Forelimb muscle (tissue), 1 donor: ENCODE results near the gene RFNG. TPM values are rescaled to one million over a fixed set of nuclear protein-coding genes. Genes with fewer than 3 reads are reported as not detected.
A peak's percentile ranks its signal among the peaks of the same experiment; 100 is the strongest.

Experiments used
- DNase-seq: peaks from one replicate; pipeline ENCODE4 v3.0.0-alpha.2; 2013; ENCODE audit warnings: low read depth
- polyA plus RNA-seq: library from polyadenylated mRNA; unstranded; fragments of 120-200 nt; gene quantifications from one replicate; pipeline ENCODE4 v1.2.1, GENCODE V29; 2013; ENCODE audit not compliant: insufficient read length

RFNG gene
- polyA plus RNA-seq, 1 donor, result 31.0 TPM

- no peak for DNase-seq
These were observed 23.4 kb downstream of the RFNG start for GRCh38 chr17:82028246-82028645.

DNA sequence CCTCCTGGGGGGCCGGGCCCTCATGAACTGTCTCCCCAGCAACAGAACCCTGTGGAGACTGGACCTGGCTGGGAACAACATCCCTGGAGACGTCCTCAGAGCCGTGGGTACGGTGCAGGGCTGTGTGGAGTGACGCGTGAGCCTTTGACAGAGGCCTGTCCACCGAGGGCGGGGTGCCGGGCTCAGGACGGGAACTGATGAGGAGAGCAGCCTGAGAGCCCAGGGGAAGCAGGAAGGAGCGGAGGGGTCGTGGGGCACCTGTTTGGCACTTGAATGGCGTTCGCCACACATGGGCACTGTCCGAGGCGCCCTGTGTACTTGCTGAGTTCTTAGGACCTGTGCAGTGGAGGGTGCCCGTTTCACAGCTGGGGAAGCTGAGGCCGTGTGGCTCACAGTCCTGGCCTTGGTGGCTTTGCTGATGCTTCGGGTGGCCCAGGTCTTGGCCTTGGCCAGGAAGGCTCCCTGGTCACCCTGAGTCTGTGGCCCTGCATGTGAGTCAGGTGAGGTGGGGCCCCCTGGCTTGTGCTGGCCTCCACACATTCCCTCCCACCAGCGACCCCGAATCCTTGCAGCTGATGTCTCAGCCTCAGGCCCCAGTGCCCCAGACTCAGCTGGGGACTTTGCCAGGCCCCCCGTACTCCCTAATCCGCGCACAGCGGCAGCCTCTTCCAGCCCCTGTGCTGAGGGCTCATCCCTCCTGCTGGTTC, 26.1 kb downstream of the RFNG start:
- no peak for DNase-seq

DNA sequence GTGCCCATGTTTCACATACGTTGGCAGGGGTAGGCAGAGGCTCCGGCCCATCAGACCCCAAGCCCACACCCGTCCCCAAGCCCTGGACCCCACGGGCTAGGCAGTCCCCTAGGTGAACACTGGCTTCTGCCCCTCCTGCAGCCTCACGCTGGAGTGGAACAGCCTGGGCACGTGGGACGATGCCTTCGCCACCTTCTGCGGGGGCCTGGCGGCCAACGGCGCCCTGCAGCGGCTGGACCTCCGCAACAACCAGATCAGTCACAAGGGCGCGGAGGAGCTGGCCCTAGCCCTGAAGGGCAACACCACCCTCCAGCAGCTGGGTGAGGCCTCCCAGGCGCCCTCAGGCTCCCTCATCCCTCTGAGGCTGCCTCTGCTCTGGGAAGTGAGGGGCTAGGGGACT, 26.8 kb downstream of the RFNG start:
- DNase-seq, result no peak

GRCh38 chr17:82023447-82024241, 28.0 kb downstream of the RFNG start:
- DNase-seq, result no peak

DNA sequence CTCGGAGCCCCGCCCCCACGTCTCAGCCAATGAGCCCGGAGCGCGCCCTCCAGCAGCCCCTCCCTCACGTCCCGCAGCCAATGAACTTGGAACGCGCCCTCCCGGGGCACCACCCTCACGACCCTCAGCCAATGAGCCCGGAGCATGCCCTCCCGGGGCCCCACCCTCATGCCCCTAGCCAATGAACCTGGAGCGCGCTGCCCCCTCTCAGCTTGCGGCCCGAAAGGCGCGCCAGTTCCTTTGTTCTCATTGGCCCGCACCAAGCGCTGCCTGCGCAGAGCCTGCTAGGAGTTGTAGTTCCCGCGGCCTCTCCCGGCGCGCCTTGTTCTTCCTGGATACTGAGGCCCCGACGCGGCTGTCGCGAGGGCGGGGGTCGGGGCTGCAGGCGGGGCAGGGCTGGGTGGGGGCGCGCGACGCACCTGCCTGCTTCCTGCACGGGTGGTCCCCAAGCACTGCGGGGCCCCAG, 28.6 kb downstream of the RFNG start, which contains the start of gene LRRC45:
TSS of gene LRRC45 (plus strand) at position 325 of the 466 bp plus-strand sequence. CDS start 339 bp downstream, outside the sequence.
- DNase-seq, result peak; percentile 95

DNA sequence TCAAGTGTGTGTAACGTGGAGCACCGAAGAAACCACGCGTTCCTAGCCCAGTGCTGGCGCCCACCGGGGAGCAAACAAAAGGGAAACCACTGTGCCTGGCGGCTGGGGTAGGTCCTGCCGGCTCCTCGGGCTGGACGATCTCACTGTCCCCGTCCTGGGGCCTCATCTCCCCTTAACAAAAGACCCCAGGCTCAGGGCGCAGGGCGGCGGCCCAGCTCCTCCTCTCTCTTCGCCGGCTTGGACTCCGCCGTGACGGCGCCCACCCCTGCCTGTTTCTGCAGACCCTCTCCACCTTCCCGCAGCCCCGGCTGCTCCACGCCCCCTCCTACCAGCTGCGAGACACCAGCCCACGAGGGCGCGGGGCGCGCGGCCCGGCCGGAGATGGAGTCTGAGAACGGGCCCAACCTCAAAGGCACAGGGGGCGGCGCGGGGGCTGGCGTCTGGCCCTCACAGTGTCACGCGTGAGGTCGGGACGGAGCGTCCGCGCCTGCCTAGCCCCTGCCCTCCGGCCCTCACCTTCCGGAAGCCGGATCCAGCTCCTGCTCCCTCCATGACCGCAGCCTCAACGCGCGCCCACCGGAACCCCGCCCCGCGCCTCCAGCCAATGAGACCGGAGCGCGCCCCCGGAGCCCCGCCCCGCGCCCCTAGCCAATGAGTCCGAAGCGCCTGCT, 29.2 kb downstream of the RFNG start, which contains the start of gene CENPX:
TSS of gene CENPX (minus strand) at position 569 of the 671 bp plus-strand sequence. CDS start at position 552, 17 bp downstream.
- no peak for DNase-seq

DNA sequence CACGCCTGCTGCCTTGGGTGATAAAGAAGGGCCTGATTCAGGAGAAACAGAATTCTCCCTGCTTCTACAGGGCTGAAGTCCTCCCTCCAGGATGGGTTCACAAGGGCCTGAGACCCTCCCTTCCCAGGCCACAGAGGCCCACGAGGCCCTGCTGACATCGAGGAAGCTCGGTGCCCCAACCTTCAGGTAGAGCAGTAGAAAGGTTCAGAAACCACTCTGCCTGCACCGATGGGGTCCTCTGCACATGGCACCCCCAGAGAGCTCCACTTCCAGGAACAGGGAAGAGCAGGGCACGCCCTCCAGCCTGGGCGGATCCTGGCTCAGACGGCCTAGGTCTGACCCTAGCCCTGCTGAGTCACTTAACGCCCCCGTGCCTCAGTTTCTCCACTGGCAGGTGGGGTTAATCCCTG, 29.7 kb downstream of the RFNG start:
- DNase-seq, result no peak

- no peak for DNase-seq
These were observed 30.3 kb downstream of the RFNG start for GRCh38 chr17:82021107-82021899.

GRCh38 chr17:82020572-82021106, 31.0 kb downstream of the RFNG start:
- DNase-seq, result no peak

- DNase-seq, result no peak
These were observed 31.7 kb downstream of the RFNG start for GRCh38 chr17:82019690-82020571.

DNA sequence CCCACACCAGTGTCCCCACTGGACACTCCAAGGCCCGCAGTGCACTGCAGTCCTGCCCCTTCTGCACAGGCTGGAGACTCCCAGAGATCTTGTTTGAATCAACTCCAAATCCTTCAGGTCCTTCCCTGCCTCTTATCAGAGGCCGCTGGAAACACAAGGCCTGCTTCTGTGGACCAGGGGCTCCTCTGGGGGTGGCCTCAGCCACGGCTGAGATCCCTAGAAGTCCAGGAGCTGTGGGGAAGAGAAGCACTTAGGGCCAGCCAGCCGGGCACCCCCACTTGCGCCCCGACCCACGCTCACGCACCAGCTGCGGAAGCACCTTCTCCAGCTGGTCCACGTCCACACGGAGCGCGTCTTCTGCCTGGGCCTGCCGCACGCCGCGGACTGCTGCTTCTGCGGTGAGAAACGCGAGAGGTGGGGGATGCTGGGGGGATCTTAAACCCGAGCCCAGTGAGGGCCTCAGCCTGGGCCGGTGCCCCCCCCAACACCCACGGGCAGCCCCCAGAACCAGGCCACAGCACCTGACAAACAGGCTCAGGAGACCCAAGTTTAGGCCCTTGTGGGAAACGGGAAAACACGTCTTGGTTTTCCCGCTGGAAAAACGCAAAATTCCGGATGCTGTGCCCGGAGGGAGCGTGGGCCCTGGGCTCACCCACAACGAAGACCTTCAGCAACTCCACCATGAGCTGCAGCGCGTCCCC, 32.5 kb downstream of the RFNG start:
- DNase-seq, result no peak

DNA sequence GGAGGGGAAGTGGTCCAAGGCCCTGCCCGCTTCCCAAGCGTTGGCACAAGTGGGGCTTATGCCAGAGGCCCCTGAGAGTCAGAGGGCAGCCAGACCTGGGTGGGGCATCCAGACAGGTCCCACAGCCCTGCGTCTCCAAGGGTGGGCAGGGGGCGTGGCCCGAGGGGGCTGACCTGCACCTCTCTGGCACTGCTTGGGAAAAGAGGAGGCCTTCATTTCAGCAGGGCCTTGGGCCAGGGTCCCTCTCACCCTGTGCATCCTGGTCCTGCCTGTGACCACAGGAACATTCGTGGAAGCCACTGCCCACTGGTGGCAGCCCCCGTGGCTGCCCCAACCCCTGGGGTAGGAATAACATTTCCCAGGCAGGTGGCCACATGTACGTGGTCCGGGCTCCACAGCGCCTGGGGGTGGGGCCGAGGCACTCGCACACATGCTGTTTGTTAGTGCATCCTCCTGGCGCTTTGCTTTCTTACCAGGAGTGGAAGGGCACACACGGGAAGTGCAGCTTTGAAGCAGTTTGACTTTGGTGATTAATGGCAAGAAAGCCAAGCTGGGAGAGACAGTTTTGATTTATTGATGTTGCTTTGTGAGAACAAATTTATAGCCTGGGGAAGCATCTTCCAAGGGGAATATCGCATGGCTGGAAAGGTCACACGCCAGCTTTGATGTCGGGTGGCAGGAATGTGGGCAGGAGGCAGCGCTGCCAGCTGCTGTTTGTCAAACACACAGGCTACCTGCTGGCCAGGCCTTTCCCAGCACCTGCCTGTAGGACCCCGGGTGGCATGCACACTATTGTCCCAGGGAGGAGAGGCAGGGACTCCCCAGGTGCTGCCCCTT, 33.2 kb downstream of the RFNG start:
- DNase-seq, result no peak

GRCh38 chr17:82017612-82018151, 33.9 kb downstream of the RFNG start:
- DNase-seq, result no peak

DNA sequence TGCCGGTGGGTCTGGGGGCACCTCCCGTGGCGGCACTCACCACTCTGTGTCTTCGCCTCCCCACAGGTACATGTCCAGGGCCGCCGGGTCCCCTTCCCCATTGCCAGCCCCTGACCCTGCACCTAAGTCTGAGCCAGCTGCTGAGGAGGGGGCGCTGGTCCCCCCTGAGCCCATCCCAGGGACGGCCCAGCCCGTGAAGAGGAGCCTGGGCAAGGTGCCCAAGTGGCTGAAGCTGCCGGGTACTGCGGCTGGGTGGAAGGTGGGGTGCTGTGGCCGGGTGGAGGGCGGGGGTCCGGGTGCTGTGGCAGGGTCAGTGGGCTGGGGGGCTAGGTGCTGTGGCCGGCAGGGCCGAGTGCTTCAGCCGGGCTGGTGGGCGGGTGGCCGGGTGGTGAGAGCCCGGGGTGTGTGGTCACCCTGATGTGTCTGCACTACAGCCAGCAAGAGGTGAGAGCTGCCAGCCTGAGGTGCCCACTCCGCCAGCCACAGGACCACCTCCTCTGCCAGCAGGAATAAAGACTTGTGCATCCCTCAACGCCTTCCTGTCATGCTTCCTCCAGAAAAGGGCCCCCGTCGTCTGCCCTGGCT, 34.6 kb downstream of the RFNG start:
- no peak for DNase-seq

- DNase-seq, result no peak
These were observed 35.3 kb downstream of the RFNG start for GRCh38 chr17:82016061-82016874.

GRCh38 chr17:82015311-82015971, 36.2 kb downstream of the RFNG start:
- no peak for DNase-seq

DNA sequence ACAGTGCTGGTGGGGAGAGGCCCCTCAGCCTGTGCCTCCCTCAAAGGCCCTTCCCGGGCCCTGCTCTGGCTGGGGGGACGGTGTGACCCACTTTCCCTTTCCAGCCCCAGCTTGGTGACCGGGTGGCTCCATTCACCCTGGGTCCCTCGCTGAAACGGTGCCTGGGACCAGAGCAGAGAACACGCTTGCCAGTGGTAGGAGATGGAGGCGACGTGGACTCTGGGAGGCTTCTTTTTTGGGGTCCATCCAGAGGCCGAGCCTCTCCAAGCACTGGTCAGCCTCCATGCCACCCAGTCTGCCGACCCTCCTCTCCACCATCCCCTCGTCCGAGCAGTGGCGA, 36.7 kb downstream of the RFNG start:
- DNase-seq, result no peak
